RWPE2 (cell line): Measurements from ENCODE around the gene GADD45B.
A peak's percentile ranks its signal among the peaks of the same experiment; 100 is the strongest.
"Not testable (repeated sequence)": the region's sequence is repeated elsewhere in the genome, so short reads cannot be mapped to it uniquely, and the experiment has no call there.

Source experiments
- ATAC-seq: fragments of 200-7000 bp; cut with Tn5 transposase; 3 replicates; pipeline ENCODE4 v1.9.1; 2021; ENCODE audit warnings: low read depth
- DNase-seq: peaks from one replicate; pipeline ENCODE4 v3.0.0-alpha.2; 2020; ENCODE audit warnings: low spot score
- H3K27ac ChIP-seq: fragments of 450-650 bp; 2 replicates; pipeline ENCODE4 v1.5.1; 2017; ENCODE audit warnings: mild to moderate bottlenecking; ENCODE audit not compliant: poor library complexity, severe bottlenecking
- H3K27me3 ChIP-seq: fragments of 250-450 bp; sonication (Bioruptor Pico); 2 replicates; pipeline ENCODE4 v1.5.1; 2021; ENCODE audit warnings: mild to moderate bottlenecking, moderate library complexity; ENCODE audit not compliant: insufficient read depth, poor library complexity, severe bottlenecking
- H3K36me3 ChIP-seq: fragments of 250-450 bp; sonication (Bioruptor Pico); 2 replicates; pipeline ENCODE4 v1.5.1; 2020; ENCODE audit warnings: low read depth, mild to moderate bottlenecking, moderate library complexity
- H3K4me1 ChIP-seq: fragments of 250-450 bp; sonication (Bioruptor Pico); 2 replicates; pipeline ENCODE4 v1.5.1; 2021; ENCODE audit warnings: mild to moderate bottlenecking, moderate library complexity; ENCODE audit not compliant: insufficient read depth, poor library complexity, severe bottlenecking
- H3K4me3 ChIP-seq: fragments of 250-450 bp; sonication (Bioruptor Pico); 2 replicates; pipeline ENCODE4 v1.5.1; 2021; ENCODE audit warnings: mild to moderate bottlenecking, moderate library complexity; ENCODE audit not compliant: severe bottlenecking
- H3K9me3 ChIP-seq: fragments of 250-450 bp; sonication (Bioruptor Pico); 2 replicates; pipeline ENCODE4 v1.5.1; 2021; ENCODE audit warnings: mild to moderate bottlenecking, moderate library complexity; ENCODE audit not compliant: severe bottlenecking
- CTCF ChIP-seq: fragments of 450-650 bp; IDR thresholded peaks from one replicate; pipeline ENCODE4 v1.5.1; 2017; ENCODE audit warnings: mild to moderate bottlenecking, moderate library complexity; ENCODE audit not compliant: poor library complexity, severe bottlenecking

GADD45B gene

GRCh38 chr19:2490659-2491058, 14.7 kb downstream of the GADD45B start:
- H3K27me3 ChIP-seq, result no peaks in the 10 kb centered on the region
- no peak overlapping the region for H3K4me3 ChIP-seq
- peak overlapping the region; percentile 95 for H3K27ac ChIP-seq
- H3K9me3 ChIP-seq, result no peaks in the 10 kb centered on the region
- peaks cover 31% of the 10 kb centered on the region for H3K4me1 ChIP-seq
- H3K36me3 ChIP-seq, result no peaks in the 10 kb centered on the region
- ATAC-seq (no peak), DNase-seq (no peak)
- TF ChIP-seq CTCF, result no peak

DNA sequence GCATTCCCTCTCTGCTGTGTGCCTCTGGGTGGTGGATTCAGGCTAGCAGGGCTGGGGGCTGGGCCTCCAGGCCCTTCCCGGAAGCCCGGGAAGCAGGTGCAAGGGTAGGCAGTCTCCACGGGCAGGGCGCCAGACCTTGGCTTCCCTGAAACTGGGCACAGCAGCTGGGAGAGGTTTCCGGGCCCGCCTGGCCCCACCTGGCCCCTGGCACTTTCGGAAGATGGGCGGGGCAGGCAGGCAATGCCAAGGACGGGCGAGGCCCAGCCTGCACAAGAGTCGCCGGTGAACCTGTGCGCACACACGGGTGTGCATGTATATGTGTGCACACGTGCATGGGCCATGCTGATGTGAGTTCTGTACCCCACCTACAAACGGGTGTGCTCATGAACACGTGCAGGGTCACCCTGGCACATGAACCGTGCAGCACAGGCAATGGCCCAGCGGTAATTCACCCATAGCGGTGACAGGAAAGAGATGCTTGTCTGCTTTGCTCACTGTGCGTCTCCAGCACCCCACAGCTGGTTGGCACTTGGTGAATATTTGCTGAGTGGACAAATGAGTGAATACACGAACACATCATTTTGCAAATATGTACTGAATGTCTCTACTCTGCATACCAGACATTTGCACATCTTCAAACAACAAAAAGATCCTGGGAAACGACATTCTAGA, 15.3 kb downstream of the GADD45B start:
- DNase-seq (peak; percentile 91), ATAC-seq (peak; percentile 71)
- no peaks in the 10 kb centered on the region for H3K36me3 ChIP-seq
- H3K4me1 ChIP-seq, result peaks cover 31% of the 10 kb centered on the region
- no peak overlapping the region for H3K4me3 ChIP-seq
- TF ChIP-seq CTCF, result no peak
- no peaks in the 10 kb centered on the region for H3K9me3 ChIP-seq
- no peaks in the 10 kb centered on the region for H3K27me3 ChIP-seq
- peak overlapping the region; percentile 95 for H3K27ac ChIP-seq

- Histone ChIP-seq H3K4me3 (no peak overlapping the region), H3K27ac (peak overlapping the region; percentile 95), H3K4me1 (peaks cover 31% of the 10 kb centered on the region), H3K36me3 (no peaks in the 10 kb centered on the region), H3K9me3 (no peaks in the 10 kb centered on the region), H3K27me3 (no peaks in the 10 kb centered on the region)
- no peak for ATAC-seq
- DNase-seq, result no peak
- TF ChIP-seq CTCF, result no peak
Observed at GRCh38 chr19:2492870-2493269, 16.9 kb downstream of the GADD45B start.

GRCh38 chr19:2493448-2493847, 17.5 kb downstream of the GADD45B start:
- peaks cover 31% of the 10 kb centered on the region for H3K4me1 ChIP-seq
- not testable (repeated sequence) for H3K4me3 ChIP-seq, H3K36me3 ChIP-seq, H3K27me3 ChIP-seq, H3K9me3 ChIP-seq, ATAC-seq, DNase-seq
- peak overlapping the region; percentile 95 for H3K27ac ChIP-seq

DNA sequence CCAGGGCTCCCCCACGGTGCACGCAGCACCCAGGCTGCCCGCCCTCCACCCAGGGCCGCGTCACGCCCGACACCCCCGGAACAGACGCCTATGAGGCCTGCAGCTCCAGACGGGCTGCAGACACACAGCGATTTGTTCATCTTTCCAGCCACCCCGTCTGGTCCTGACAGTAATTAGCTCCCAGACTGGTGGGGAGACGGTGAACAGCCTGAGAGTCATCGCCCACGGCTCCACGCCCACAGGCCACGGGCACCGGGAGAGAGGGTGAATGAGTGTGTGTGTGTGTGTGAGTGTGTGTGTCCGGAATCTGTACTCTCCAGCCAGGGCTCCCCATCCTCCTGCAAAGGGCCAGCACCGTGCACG, 18.1 kb downstream of the GADD45B start:
- ATAC-seq (no peak), DNase-seq (peak; percentile 55)
- Histone ChIP-seq H3K4me3 (peak overlapping the region; percentile 32), H3K4me1 (peaks cover 31% of the 10 kb centered on the region), H3K27me3 (no peaks in the 10 kb centered on the region), H3K9me3 (no peaks in the 10 kb centered on the region), H3K36me3 (no peaks in the 10 kb centered on the region), H3K27ac (peak overlapping the region; percentile 95)
- no peak for TF ChIP-seq CTCF
